AG09309 (cell line): ENCODE data around the gene KRT12.
"Not testable (repeated sequence)": the region's sequence is repeated elsewhere in the genome, so short reads cannot be mapped to it uniquely, and the experiment has no call there.

Source experiments
- DNase-seq: peaks from one replicate; pipeline ENCODE4 v3.0.0-alpha.2; 2010; ENCODE audit warnings: low read depth
- H3K4me3 ChIP-seq: 2 replicates; pipeline ENCODE4 v1.5.1; 2011; ENCODE audit warnings: mild to moderate bottlenecking, low read depth, low read length, moderate library complexity; ENCODE audit not compliant: control insufficient read depth
- CTCF ChIP-seq: IDR thresholded peaks from 2 replicates; pipeline ENCODE4 v1.5.1; 2011; ENCODE audit warnings: mild to moderate bottlenecking, low read depth, low read length, inconsistent platforms; ENCODE audit not compliant: insufficient read depth, control insufficient read depth; ENCODE audit errors: missing control alignments

The KRT12 gene

GRCh38 chr17:40859536-40859935 lies 7.5 kb downstream of the KRT12 start:
- no peak overlapping the region for H3K4me3 ChIP-seq
- TF ChIP-seq CTCF, result no peak
- DNase-seq, result no peak

- H3K4me3 ChIP-seq, DNase-seq: not testable (repeated sequence)
These were observed 8.4 kb downstream of the KRT12 start for GRCh38 chr17:40858667-40859066.

- no peak overlapping the region for H3K4me3 ChIP-seq
- DNase-seq, result peak; percentile 40
- no peak for TF ChIP-seq CTCF
These were observed 9.5 kb downstream of the KRT12 start for GRCh38 chr17:40857535-40857934.

GRCh38 chr17:40854175-40854814 lies 12.7 kb downstream of the KRT12 start:
- TF ChIP-seq CTCF, result no peak
- DNase-seq, result peak; percentile 87
- H3K4me3 ChIP-seq, result no peak overlapping the region

- no peak for DNase-seq
- H3K4me3 ChIP-seq, result no peak overlapping the region
- no peak for TF ChIP-seq CTCF
These were observed 14.7 kb downstream of the KRT12 start for GRCh38 chr17:40852364-40852763.

- no peak for DNase-seq
- H3K4me3 ChIP-seq, result no peak overlapping the region
- TF ChIP-seq CTCF, result no peak
These were observed 16.6 kb downstream of the KRT12 start for GRCh38 chr17:40850293-40850972.

GRCh38 chr17:40849723-40850122 lies 17.3 kb downstream of the KRT12 start:
- no peak overlapping the region for H3K4me3 ChIP-seq
- no peak for TF ChIP-seq CTCF
- no peak for DNase-seq
